GM21619 (cell line): ENCODE data around the gene LGALSL.
A peak's percentile ranks its signal among the peaks of the same experiment; 100 is the strongest.

ENCODE experiments used
- ATAC-seq: cut with Tn5 transposase; IDR thresholded peaks from one replicate; pipeline ENCODE4 v1.9.1; 2021; ENCODE audit not compliant: unreplicated experiment

Gene LGALSL

DNA sequence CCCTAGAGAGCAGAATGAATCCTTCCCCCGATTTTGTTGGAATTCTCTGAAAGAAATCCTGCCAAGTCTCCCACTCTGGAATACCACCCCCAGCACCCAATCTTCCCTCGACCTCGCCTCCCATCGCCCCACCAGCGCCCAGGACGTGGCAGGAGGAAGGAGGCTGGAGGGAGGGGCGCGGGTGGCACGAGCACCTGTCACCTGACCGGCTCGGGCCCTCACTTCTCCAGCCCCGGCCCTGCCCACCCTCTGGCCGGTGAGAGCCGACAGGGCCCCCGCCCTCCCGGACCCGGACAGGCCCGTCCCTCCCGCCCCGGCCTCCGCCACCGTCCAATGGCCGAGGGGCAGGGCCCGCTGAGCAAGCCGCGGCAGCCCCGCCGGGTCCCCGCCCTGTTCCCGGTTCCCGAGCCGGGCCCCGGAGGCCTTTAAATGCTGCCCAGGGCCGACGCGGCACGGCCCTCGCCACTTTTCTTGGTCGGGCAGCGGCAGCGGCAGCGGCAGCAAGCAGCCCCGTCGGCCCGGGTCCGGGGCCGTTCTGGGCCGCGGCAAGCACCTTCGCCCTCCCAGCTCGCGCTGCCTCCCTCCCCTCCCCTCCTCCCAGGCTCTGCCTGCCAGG lies at the start of gene LGALSL:
LGALSL (plus strand) TSS at position 393 of the 616 bp plus-strand sequence. CDS start 384 bp downstream, outside the sequence.
- ATAC-seq: peak; percentile 63

- ATAC-seq: no peak
Observed at GRCh38 chr2:64404743-64405142, 49.2 kb upstream of the LGALSL start.

- ATAC-seq: no peak
Observed at GRCh38 chr2:64405581-64406406, 48.2 kb upstream of the LGALSL start.

- no peak for ATAC-seq
Observed at GRCh38 chr2:64406407-64406774, 47.6 kb upstream of the LGALSL start.

GRCh38 chr2:64408031-64408430 lies 45.9 kb upstream of the LGALSL start:
- no peak for ATAC-seq

- no peak for ATAC-seq
Observed at GRCh38 chr2:64410671-64411070, 43.3 kb upstream of the LGALSL start.

GRCh38 chr2:64412671-64413070 lies 41.3 kb upstream of the LGALSL start:
- ATAC-seq: no peak

DNA sequence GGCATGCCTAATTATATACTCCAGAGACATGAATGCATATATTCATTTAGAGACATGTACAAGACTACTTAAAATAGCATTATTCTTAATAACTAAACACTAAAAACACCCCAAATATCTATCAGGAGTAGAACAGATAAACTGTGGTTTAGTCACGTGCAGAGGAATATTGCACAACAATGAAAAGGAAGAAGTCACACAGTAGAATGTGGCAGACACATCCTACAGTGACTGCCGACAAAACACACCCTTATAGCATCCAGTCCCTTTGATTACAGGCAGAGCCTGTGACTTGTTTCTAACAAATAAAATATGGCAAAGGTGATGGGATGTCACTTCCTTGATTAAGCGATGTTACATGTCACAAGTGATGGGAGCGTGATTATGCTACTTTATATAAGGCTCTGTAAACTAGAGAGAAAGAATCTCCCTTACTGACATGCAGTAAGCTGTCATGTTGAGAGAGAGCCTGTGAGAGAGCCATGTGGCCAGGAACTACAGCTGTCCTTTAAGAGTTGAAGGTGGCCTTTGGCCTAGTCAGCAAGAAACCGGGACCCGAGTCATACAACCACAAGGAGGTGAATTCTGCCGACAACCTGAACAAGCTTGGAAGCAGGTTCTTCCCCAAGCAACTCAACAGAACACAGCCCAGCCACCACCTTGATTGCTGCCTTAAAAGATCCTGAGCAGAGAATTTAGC lies 39.1 kb upstream of the LGALSL start:
- ATAC-seq: no peak

- no peak for ATAC-seq
Observed at GRCh38 chr2:64417624-64418023, 36.3 kb upstream of the LGALSL start.

DNA sequence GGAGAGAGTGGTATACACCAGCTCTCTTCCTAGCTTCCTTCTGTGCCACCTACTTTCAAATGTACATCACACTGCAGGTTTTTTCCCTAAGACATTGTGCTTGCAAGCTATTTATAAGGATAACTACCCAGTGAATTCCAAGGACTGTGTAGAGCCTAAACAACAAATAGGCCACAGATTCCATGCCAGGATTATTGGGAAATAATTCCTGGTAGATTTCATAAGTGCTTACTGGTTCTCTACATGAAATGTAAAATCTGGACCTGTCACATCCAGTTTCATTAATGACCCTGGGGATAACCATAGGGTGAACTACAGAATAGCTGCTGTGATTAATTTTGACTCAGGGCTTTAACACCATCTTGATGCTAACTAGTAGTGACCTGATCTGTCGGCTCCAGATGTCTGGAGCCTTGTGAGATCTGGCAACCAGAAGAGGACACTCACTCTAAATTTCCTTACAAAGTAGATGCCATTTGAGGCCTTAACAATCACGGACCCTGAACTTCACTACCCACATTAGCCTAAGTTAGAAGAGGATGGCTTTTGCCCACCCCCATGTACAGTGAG lies 34.3 kb upstream of the LGALSL start:
- ATAC-seq: no peak

DNA sequence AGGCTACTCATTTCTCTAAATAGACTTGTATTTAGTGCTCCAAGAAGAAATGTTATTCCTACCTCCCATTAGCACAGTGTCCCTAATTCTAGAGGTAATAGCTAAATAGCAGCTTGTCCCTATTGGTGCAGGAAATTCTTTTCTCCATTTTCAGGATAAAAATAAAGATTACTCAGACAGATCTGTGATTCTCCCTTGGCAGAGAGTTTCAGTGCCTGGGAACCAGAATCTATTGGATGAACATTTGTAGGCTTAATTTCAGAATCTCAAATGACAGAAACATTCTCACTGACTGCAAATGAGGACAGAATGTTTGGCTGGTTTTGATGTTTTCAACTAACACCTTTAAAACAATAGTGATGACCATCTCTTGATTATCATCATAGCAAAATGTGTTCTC lies 33.3 kb upstream of the LGALSL start:
- ATAC-seq: no peak

DNA sequence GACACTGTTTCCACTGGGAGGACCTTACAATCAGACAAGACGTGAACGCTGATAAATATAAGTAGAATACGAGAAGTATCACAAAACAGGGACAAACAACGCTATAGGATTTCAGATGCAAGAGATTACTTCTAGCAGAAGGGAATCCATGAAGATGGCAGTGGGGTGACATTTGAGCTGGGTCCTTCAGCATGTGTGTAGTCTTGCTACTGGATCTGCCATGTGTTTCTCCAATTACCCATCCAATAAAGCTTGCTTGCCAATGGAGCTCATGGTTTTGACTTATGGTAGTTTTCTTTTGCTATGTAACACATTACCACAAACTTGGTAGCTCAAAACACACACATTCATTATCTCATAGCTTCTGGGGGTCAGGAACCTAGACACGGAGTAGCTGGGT lies 32.8 kb upstream of the LGALSL start:
- no peak for ATAC-seq

GRCh38 chr2:64422466-64422865 lies 31.5 kb upstream of the LGALSL start:
- ATAC-seq: no peak

DNA sequence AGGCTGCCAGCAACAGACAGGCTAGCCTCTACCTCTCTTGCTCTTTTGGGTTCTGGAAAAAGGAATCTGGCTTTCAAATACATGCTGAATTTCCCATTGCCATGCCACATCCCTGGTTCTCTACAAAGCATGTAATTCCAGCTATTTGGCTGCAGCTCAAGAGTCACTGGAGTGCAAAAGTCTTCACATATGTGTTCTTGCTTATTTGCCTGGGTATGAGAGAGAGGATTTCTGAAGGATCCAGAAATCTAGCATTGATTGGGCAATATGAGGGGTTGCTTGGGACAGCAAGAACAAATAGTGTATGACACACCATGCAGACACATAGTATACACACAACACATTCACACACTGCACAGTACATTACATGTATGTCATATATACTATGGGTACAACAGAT lies 30.7 kb upstream of the LGALSL start:
- no peak for ATAC-seq

GRCh38 chr2:64424416-64424987 lies 29.5 kb upstream of the LGALSL start:
- no peak for ATAC-seq

DNA sequence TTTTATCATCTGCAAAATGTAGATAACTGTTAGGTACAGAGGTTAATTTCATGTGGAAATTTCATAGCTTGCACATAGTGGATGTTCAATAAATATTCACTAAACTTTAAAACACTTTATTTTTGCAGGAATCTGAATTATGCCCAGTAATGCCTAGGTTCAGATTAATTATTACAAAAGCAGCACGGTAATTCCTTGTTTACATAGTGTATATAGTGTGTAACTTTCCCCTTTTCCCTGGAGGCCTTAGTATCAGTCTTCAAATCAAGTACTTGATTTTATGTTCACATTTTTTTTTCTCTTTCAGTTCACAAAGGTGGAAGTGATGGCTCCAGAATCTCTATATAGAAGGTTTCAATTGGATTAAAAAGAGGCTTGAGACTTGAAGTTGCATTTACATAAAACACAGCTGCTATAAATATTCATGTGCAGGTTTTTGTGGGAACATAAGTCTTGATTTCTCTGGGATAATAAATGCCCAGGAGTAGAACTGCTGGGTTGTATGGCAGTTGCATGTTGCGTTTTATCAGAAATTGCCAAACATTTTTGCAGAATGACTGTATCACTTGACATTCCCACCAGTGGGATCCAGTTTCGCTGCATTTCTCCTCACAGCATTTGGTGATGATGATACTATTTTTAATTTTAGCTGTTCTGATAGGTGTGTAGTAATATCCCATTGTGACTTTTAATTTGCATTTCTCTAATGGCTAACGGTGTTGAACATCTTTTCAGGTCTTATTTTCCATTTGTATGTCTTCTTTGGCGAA lies 27.6 kb upstream of the LGALSL start:
- ATAC-seq: no peak

GRCh38 chr2:64434039-64434657 lies 19.8 kb upstream of the LGALSL start:
- ATAC-seq: no peak

- ATAC-seq: no peak
Observed at GRCh38 chr2:64437883-64438282, 16.1 kb upstream of the LGALSL start.

- ATAC-seq: no peak
Observed at GRCh38 chr2:64439194-64439593, 14.8 kb upstream of the LGALSL start.

- ATAC-seq: no peak
Observed at GRCh38 chr2:64440843-64441242, 13.1 kb upstream of the LGALSL start.
